HG03439 (cell line): ENCODE data around the gene DOCK6.
"Not testable (repeated sequence)": the region's sequence is repeated elsewhere in the genome, so short reads cannot be mapped to it uniquely, and the experiment has no call there.

Source experiments
- ATAC-seq: cut with Tn5 transposase; IDR thresholded peaks from one replicate; pipeline ENCODE4 v1.9.1; 2021; ENCODE audit warnings: mild to moderate bottlenecking, moderate library complexity; ENCODE audit not compliant: unreplicated experiment

Gene DOCK6

DNA sequence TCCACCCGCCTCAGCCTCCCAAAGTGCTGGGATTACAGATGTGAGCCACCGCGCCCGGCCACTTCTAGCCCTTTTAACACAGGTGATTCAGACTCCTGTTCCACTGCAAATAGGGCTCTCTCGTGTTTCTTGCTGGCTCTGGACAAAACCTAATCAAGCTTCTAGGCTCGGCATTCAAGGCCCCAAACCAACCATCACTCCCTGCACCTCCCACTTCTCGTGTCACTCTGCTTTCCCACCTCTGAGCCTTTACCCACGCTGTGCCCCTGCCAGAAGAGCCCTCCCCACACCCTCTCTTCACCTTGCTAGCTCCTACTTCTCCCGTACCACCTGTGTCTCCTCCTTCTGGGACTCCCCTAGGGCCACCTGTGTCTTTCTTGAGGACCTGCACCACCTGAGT, 84.7 kb downstream of the DOCK6 start:
- ATAC-seq = no peak

DNA sequence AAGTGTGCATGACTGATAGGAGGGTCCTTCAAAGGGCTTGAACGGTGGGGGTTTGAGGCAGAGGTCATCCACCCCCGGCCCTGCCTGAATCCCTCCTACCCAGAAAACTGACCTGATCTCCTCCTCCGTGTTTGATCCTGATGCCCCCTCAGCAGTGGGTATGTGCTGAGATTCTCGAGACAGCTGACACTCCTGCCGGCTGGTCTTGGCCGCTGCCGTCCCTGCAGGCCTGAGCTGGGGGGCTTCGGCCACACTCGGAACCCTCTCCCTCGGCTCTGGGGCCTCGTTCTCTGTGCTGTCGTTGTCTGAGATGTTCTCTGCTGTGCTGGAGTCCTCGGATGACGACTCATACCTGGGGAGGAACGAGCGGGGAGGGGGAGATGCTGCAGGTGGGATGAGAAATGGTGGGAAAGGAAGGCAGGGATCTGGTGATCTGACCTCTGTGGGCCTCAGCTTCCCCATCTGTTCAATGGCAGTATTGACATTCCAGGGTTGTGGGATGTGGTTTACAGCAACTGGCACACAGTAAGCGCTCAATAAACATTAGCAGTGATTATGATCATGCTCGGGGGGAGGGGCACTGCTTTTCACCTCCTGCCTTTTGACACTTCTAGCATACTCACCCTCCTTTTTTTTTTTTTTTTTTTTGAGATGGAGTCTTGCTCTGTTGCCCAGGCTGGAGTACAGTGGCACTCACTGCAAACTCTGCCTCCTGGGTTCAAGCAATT, 85.7 kb downstream of the DOCK6 start:
- no peak for ATAC-seq

DNA sequence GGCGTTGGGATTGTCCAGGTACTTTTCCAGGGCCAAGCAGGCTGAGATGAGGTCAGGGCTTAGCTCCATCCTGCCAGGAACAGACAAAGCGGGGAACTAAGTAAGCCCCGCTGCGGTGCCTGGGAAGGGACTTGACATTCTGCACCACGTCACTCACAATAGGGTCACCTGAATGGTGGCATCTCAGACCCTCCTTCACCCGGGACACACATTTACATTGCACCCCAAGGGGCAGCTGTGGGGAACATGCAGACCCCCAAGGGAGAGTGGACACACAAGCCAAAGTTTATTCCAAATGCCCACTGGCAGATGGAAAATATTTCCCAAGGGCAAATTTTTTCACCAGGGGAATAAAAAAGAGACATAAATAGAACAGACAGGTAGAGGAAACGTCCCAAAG, 86.4 kb downstream of the DOCK6 start:
- no peak for ATAC-seq

- no peak for ATAC-seq
Observed at GRCh38 chr19:11174336-11174735, 88.0 kb downstream of the DOCK6 start.

DNA sequence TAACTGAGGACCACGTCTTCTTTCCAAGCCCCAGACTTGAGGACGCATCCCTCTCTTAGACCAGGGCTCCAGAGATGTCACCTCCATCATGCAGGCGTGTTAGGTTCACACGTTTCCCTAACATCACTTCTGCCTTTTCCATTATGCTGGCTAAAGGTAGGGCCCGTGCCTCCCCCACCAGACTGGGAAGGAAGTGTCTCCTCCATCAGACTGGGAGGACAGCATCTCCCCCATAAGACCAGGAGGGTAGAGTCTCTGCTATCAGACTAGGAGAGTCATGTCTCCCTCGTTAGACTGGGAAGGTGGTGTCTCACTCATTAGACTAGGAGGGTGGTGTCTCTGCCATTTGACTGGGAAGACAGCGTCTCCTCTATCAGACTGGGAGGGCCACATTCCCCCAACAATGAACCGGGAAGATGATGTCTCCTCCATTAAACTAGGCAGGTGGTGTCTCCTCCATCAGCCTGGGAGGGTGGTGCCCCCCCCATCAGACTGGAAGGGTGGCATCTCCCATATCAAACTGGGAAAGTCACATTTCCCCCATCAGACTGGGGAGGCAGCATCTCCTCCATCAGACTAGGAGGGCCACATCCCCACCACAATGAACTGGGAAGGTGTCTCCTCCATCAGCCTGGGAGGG, 88.7 kb downstream of the DOCK6 start:
- no peak for ATAC-seq

DNA sequence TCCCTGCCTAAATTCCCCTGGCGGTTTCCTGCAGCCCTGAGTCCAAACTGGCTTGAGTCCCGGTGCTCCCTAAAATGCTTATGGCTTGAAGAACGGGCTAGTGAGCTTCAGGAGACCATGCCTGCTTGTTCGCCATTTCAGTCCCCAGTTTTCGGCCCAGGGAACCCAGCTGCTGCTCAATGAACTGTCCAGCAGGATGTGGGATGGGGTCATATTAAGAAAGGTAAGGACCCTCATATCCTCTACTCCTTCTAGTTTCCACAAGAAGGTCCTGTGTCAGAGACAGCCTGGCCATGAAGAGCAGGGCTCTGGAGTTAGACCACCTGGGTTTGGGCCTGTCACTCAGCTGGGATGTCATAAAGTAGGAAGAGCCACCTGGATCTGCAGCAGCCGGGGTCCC, 89.7 kb downstream of the DOCK6 start:
- no peak for ATAC-seq

DNA sequence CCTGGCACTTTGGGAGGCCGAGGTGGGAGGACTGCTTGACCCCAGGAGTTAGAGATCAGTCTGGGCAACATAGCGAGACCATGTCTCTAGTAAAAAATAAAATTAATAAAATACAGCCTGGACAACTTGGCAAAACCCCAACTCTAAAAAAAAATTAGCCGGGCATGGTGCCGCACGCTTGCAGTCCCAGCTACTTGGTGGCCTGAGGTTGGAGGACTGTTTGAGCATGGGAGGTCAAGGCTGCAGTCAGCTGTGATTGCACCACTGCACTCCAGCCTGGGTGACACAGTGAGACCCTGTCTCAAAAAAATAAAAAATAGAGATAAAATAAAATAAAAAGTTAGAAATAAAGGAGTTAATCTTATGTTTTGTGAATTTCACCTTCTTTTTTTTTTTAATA, 91.2 kb downstream of the DOCK6 start:
- no peak for ATAC-seq

DNA sequence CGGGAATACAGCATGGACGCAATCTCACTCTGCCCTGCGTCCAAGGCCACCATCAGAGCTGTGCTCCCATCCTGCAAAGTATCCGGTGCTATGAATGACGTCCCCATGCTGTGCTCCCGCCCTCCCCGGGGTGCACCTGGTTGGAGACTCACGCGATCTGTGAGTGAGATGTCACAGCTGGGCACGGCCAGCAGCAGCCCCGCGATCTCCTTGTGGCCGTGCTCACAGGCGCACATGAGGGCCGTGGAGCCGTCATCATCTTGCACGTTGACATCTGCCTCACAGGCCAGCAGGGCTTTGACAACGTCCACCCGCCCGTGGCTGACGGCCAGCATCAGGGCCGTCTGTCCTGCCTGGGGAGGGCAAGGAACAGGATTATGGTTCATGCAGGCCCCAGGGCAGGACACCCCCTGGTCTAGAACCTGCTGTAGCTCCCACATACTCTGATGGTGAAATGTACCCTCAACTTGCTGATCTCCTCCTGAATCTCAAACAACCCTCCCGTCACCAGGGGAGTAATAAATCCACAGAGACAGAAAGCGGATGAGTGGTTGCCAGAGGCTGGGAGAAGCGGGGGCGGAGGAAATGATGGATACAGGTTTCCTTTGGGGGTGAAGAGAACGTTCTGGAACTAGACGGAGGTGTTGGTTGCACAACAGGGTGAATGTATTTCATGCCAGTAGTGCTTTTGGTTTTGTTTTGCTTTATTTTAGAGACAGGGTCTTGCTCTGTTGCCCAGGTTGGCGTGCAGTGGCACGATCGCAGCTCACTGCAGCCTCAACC, 92.2 kb downstream of the DOCK6 start:
- no peak for ATAC-seq

DNA sequence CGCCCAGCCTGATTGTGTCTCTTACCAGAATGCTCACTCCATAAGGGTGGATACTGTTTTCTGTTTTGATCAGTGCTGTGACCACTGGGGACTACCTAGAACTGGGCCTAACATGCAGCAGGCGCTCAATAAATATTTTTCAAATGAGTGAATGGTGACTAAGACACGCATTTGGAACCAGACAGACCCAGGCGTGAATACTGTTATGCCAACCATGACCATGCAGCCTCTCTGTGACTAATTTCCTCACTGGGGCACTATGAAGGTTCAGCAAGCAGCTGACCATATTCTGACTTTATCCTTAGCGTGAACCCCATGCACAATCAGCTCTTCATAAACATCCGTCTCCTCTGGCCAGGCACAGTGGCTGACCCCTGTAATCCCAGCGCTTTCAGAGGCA, 93.8 kb downstream of the DOCK6 start:
- no peak for ATAC-seq

GRCh38 chr19:11166281-11167142, 95.8 kb downstream of the DOCK6 start:
- ATAC-seq = no peak

- no peak for ATAC-seq
Observed at GRCh38 chr19:11165486-11166030, 96.8 kb downstream of the DOCK6 start.

DNA sequence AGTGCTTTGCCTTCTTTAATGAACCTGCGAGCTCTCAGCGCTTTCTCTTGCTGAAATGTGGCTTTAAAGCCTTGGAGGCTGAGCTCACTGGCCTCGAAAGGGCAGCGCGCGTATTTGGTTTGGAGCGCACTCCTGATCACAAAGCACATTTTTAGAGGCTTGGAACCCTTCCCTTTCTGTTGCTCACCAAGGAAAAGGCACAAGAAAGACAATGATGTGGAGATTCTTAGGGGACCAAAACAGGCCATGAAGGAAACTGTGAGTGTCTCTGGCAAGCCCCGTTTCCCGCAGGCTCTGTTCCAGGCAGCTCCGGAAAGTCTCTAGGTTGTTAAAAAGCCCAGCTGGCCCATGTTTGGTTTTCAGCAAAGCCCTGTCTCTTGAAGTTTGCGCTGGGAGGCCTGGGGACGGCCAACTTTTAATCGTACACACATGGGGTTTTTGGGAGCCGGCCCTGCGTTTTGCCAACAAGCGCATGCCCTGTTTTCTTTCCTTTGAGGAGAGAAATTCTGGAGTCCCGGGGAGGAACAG, 97.4 kb downstream of the DOCK6 start:
- no peak for ATAC-seq

GRCh38 chr19:11164296-11164695, 98.0 kb downstream of the DOCK6 start:
- ATAC-seq = no peak

GRCh38 chr19:11160440-11160768, 101.9 kb downstream of the DOCK6 start:
- ATAC-seq = not testable (repeated sequence)

GRCh38 chr19:11159598-11160439, 102.5 kb downstream of the DOCK6 start:
- no peak for ATAC-seq

- peak; percentile 97 for ATAC-seq
Observed at GRCh38 chr19:11155373-11156120, 106.8 kb downstream of the DOCK6 start, which contains the start of gene SPC24. TSS of gene SPC24 (minus strand) at chr19:11155782. CDS start at chr19:11155776, 6 bp downstream.

DNA sequence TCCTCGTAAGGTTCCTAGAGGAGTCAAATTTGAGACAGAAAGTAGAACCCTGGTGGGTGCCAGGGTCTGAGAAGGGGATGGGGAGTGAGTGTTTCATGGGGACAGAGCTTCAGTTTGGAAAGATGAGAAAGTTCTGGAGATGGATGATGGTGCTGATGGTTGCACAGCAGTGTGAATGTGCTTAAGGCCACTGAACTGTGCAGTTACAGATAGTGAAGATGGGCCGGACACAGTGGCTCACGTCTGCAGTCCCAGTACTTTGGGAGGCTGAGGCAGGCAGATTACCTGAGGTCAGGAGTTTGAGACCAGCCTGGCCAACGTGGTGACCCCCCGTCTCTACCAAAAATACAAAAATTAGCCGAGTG, 107.7 kb downstream of the DOCK6 start:
- no peak for ATAC-seq

DNA sequence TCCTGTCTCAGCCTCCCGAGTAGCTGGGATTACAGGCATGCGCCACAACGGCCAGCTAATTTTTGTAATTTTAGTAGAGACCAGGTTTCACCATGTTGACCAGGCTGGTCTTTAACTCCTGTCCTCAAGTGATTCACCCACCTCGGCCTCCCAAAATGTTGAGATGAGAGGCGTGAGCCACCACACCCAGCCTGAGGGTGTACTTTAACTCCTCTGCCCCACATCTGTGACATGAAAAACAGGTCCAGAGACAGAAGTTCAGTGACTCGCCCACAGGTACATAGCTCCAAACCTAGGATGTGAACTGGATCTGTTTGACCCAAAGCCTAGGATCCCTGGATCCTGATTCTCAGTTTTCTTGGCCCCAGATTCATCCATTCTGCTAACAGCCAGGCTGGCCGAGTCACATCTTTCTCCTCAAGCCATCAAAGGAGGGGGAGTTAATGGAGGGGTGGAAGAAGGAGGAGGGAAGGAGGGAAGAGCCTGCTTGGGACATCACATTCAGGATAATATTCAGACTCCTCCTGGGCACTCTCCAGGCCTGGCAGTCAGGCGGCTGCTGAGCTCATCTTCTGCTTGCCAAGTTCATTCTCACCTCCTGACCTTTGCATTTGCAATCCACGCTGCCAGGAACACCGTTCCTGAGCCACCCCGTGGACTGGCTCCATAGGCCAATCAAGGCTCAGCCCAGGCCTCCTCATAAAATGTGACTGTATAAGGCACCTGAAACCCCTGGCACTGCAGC, 109.8 kb downstream of the DOCK6 start:
- ATAC-seq = no peak
